HG03469 (cell line): Measurements from ENCODE around the gene PNLIPRP2.

Source experiments
- ATAC-seq: cut with Tn5 transposase; IDR thresholded peaks from one replicate; pipeline ENCODE4 v1.9.1; 2021; ENCODE audit warnings: mild to moderate bottlenecking, moderate library complexity, moderate number of reproducible peaks; ENCODE audit not compliant: unreplicated experiment

The PNLIPRP2 gene

GRCh38 chr10:116654816-116655215, 34.1 kb downstream of the PNLIPRP2 start:
- no peak for ATAC-seq

GRCh38 chr10:116655568-116655967, 34.8 kb downstream of the PNLIPRP2 start:
- ATAC-seq, result no peak

- ATAC-seq, result no peak
These were observed 35.3 kb downstream of the PNLIPRP2 start for GRCh38 chr10:116656044-116656443.

GRCh38 chr10:116657863-116658551, 37.3 kb downstream of the PNLIPRP2 start:
- ATAC-seq, result no peak

GRCh38 chr10:116659049-116659670, 38.4 kb downstream of the PNLIPRP2 start:
- no peak for ATAC-seq

GRCh38 chr10:116660860-116661259, 40.1 kb downstream of the PNLIPRP2 start:
- ATAC-seq, result no peak

GRCh38 chr10:116663342-116663741, 42.6 kb downstream of the PNLIPRP2 start:
- ATAC-seq, result no peak

- ATAC-seq, result no peak
These were observed 43.9 kb downstream of the PNLIPRP2 start for GRCh38 chr10:116664631-116665030.

- no peak for ATAC-seq
These were observed 44.9 kb downstream of the PNLIPRP2 start for GRCh38 chr10:116665541-116666125.

GRCh38 chr10:116667484-116667883, 46.7 kb downstream of the PNLIPRP2 start:
- no peak for ATAC-seq

GRCh38 chr10:116668018-116668417, 47.3 kb downstream of the PNLIPRP2 start:
- ATAC-seq, result no peak

GRCh38 chr10:116668446-116668845, 47.7 kb downstream of the PNLIPRP2 start:
- ATAC-seq, result no peak

GRCh38 chr10:116669080-116669479, 48.3 kb downstream of the PNLIPRP2 start:
- no peak for ATAC-seq

- ATAC-seq, result no peak
These were observed 49.3 kb downstream of the PNLIPRP2 start for GRCh38 chr10:116669832-116670644.

- ATAC-seq, result no peak
These were observed 50.0 kb downstream of the PNLIPRP2 start for GRCh38 chr10:116670706-116671105.

GRCh38 chr10:116671274-116671926, 50.6 kb downstream of the PNLIPRP2 start:
- no peak for ATAC-seq

GRCh38 chr10:116672891-116673290, 52.1 kb downstream of the PNLIPRP2 start:
- ATAC-seq, result no peak

- ATAC-seq, result no peak
These were observed 53.1 kb downstream of the PNLIPRP2 start for GRCh38 chr10:116673866-116674265.

- no peak for ATAC-seq
These were observed 54.2 kb downstream of the PNLIPRP2 start for GRCh38 chr10:116674901-116675423.

- ATAC-seq, result no peak
These were observed 55.4 kb downstream of the PNLIPRP2 start for GRCh38 chr10:116676118-116676517.

GRCh38 chr10:116676633-116677032, 55.9 kb downstream of the PNLIPRP2 start:
- ATAC-seq, result no peak
